Breast epithelium (tissue), 3 donors: ENCODE results near the gene CDH3. TPM values are rescaled to one million over a fixed set of nuclear protein-coding genes. Genes with fewer than 3 reads are reported as not detected.

Experiments
- total RNA-seq, 3 donors: library from RNA; depleted of rRNA; stranded (reverse); fragments of >200 nt; gene quantifications; one replicate each; pipeline ENCODE4 v1.1.0, GENCODE V29; 2016

The CDH3 gene
- total RNA-seq, 3 donors from 2014 or later: 0.32 to 62.6 (median 39.0) TPM

Other genes starting within 250 kb of the CDH3 start
- 10 to 100 TPM in 1 of 3 donors, 1 to 10 TPM in 1, under 1 TPM in 1; under 0.01 to 15.4 (median 2.9) TPM for gene SMPD3, start 196.8 kb upstream of the CDH3 start, total RNA-seq
- 10 to 100 TPM; 35.7 to 40.6 (median 40.3) TPM for gene ZFP90, start 106.0 kb upstream of the CDH3 start, total RNA-seq
- 100 to 1,000 TPM in 1 of 3 donors, 10 to 100 TPM in 1, under 1 TPM in 1; 0.16 to 127 (median 86.5) TPM for gene CDH1, start 92.0 kb downstream of the CDH3 start, total RNA-seq
- 10 to 100 TPM; 13.4 to 26.1 (median 24.6) TPM for gene TANGO6, start 198.2 kb downstream of the CDH3 start, total RNA-seq